GM12875 (cell line): ENCODE measurements around the gene MAP2K3.

ENCODE experiments used
- H3K4me3 ChIP-seq: one replicate; pipeline ENCODE4 v1.5.1; 2011; ENCODE audit warnings: low read depth, low read length, control low read depth
- CTCF ChIP-seq: IDR thresholded peaks from 2 replicates; pipeline ENCODE4 v1.5.1; 2011; ENCODE audit warnings: low read depth, mild to moderate bottlenecking, control low read depth, inconsistent platforms, low read length, moderate library complexity, borderline replicate concordance; ENCODE audit not compliant: insufficient read depth

The MAP2K3 gene

GRCh38 chr17:21288571-21289017 is 4.1 kb downstream of the MAP2K3 start:
- no peak overlapping the region for H3K4me3 ChIP-seq
- TF ChIP-seq CTCF, result no peak

DNA sequence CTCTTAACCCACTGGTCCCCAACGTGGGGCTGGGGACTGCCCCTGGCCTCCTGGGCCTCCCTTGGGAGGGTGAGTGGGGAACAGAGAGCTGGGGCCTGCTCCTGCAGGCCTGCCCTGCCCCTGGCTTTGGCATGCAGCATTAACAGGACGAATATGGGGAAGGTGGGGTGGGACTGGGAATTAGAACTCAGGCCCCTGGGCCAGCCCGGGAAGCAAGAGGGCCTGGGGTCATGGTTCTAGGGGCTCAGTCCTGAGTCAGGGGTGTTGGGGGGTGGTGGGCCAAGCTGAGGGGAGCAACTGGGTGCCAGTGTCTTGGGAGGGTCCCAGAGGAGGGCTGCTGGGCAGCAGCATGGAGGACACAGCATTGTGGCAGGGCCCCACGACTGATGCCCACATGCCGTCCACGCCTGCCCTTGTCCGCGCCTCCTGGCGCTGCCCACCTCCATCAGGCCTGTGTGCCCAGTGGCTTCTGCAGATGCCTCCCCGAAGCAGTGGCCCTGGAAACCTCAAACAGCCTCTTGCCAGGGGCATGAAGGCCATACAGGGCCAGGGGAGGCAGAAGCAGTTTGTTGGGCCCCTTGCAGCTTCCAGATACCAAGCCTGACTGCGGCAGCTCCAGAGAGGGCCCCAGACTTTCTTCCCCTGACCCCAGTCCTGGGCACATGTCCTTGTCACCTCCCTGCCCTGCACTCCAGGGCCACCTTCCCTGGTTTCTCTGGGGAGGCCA is 4.8 kb downstream of the MAP2K3 start:
- H3K4me3 ChIP-seq, result no peak overlapping the region
- no peak for TF ChIP-seq CTCF

GRCh38 chr17:21289902-21290571 is 5.5 kb downstream of the MAP2K3 start:
- TF ChIP-seq CTCF, result no peak
- H3K4me3 ChIP-seq, result no peak overlapping the region

GRCh38 chr17:21291357-21291756 is 6.8 kb downstream of the MAP2K3 start:
- H3K4me3 ChIP-seq, result no peak overlapping the region
- TF ChIP-seq CTCF, result no peak

DNA sequence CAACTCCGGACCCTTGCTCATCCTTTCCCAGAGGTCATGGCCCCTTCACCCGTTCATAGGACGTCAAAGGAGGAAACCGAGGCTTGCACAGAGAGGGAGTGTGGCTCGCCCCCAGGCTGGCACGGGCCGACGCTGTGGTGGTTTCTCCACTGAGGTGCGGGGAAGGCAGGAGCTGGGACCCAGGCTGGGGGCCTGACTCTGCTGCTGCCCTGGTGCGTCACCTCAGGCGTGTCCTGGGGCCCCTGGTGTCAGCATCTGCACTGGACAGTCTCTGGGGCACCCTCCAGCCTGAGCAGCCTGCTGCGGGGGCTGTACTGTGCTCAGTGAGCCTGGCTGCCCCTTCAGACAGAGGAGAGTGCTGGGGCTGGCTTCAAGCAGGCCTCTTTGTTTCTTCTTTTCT is 7.4 kb downstream of the MAP2K3 start:
- H3K4me3 ChIP-seq, result no peak overlapping the region
- TF ChIP-seq CTCF, result no peak

DNA sequence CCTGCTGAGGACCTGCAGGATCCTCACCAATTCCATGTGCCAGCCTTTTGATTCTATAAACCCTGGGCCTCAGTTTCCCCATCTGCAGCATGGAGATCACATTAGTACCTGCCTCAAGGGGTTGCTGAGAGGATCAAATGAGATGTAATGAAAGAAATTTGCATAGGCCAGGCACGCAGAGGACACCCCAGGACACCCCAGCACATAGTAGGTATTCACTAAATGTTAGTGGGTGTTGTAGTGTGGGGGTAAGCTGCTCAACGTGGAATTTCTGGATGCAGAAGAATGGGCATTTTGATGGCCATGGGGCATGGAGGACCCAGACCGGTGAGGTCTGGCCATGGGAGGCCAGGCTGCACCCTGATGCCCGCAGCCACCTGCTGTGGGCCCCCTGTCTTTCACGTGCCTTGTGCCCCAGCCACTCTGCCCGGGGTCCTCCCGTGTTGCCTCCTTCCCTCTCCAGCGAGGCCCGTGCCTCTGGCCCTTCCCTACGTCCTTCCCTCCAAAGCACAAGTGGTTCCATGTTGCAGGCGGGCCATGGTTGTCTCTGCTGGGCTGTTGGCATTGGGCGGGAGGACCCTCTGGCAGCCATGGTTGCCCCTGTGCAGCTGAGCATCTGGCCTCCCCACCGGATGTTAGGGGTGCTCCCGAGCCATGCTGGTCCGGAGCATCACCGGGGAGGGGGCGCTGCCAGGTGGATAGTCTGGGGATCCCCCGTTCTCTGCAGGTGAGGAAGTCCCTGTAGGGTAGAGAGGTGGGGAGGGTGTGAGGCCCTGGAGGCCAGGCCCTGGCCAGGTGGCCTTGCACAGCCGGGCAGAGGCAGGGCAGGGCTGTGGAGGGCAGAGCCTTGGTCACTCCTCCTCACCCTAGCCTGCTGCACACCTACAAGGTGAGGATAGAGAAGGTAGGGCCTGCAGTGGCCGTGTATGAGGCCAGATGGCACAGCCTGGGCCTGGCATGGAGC is 8.6 kb downstream of the MAP2K3 start:
- H3K4me3 ChIP-seq, result no peak overlapping the region
- TF ChIP-seq CTCF, result no peak
